Posterior vena cava (tissue), 2 donors: ENCODE results near the gene MVP. TPM values are rescaled to one million over a fixed set of nuclear protein-coding genes. Genes with fewer than 3 reads are reported as not detected.
"Not testable (repeated sequence)": the region's sequence is repeated elsewhere in the genome, so short reads cannot be mapped to it uniquely, and the experiment has no call there.

Source experiments
- DNase-seq: peaks from one replicate; pipeline ENCODE4 v3.0.0-alpha.2; 2020; ENCODE audit warnings: low spot score
- intact Hi-C, 2 donors: fragments of 100-400 bp; cut with DNase I; formaldehyde crosslinking; loops; one replicate each; pipeline versions ENCODE4 v1.14.1 to v1.14.2; 2022 to 2023
- total RNA-seq, 2 donors: library from RNA; stranded (reverse); fragmentation: NEBNext Ultra II Directional; extraction: Animal tissue kit (Norgen Biotek cat#: 25700); gene quantifications; one replicate each; pipeline ENCODE4 v1.2.1, GENCODE V29; 2021
- donor health status: DM: yes; HTN: yes; CAD: no.
- donor health status: DM: yes; HTN: yes; CAD: no.

The MVP gene
- total RNA-seq, 2 donors from 2014 or later, result 146 to 154 TPM

GRCh38 chr16:29858149-29858849 lies 38.0 kb downstream of the MVP start:
- intact Hi-C loops, result no loop called here
- DNase-seq, result no peak

- no peak for DNase-seq
- intact Hi-C loops, result no loop called here
Observed at GRCh38 chr16:29858974-29859373, 38.7 kb downstream of the MVP start.

GRCh38 chr16:29860218-29860617 lies 40.0 kb downstream of the MVP start:
- no peak for DNase-seq
- intact Hi-C loops, result loop anchor here in 1 of 2 donors (5.0 kb wide), 1 partner anchor 102 kb away; the partner anchor contains the start of gene TMEM219

- intact Hi-C loops, result loop anchor here in 1 of 2 donors (5.0 kb wide), 1 partner anchor 100 kb away; the partner anchor contains the start of gene TMEM219
Observed at GRCh38 chr16:29862383-29862883, 42.2 kb downstream of the MVP start.

GRCh38 chr16:29862884-29863668 lies 42.8 kb downstream of the MVP start, which contains the start of gene CDIPT:
Gene CDIPT (minus strand): TSS chr16:29863226. CDS start chr16:29862857, 369 bp downstream.
- intact Hi-C loops, result loop anchor here in 1 of 2 donors (5.0 kb wide), 1 partner anchor 99 kb away; the partner anchor contains the start of gene TMEM219
- DNase-seq, result peak; percentile 97

More at GRCh38 chr16:29862383-29862883, 42.2 kb downstream of the MVP start:
- DNase-seq, result no peak

GRCh38 chr16:29863669-29863984 lies 43.4 kb downstream of the MVP start:
- DNase-seq, result no peak
- intact Hi-C loops, result loop anchor here in 1 of 2 donors (5.0 kb wide), 1 partner anchor 99 kb away; the partner anchor contains the start of gene TMEM219

GRCh38 chr16:29864205-29864604 lies 43.9 kb downstream of the MVP start:
- intact Hi-C loops, result loop anchor here in 1 of 2 donors (5.0 kb wide), 1 partner anchor 98 kb away; the partner anchor contains the start of gene TMEM219
- peak; percentile 80 for DNase-seq

GRCh38 chr16:29868396-29869009 lies 48.2 kb downstream of the MVP start:
- intact Hi-C loops, result no loop called here
- DNase-seq, result no peak

- intact Hi-C loops, DNase-seq: not testable (repeated sequence)
Observed at GRCh38 chr16:29869067-29869466, 48.8 kb downstream of the MVP start.

GRCh38 chr16:29871822-29872546 lies 51.7 kb downstream of the MVP start:
- DNase-seq, result no peak
- intact Hi-C loops, result loop anchor here in 1 of 2 donors (10.0 kb wide), 1 partner anchor 73 kb away; no protein-coding TSS in a partner anchor

- DNase-seq, result no peak
- intact Hi-C loops, result loop anchor here in 1 of 2 donors (10.0 kb wide), 1 partner anchor 71 kb away; no protein-coding TSS in a partner anchor
Observed at GRCh38 chr16:29873319-29873718, 53.1 kb downstream of the MVP start.

GRCh38 chr16:29875206-29875605 lies 54.9 kb downstream of the MVP start:
- DNase-seq, result no peak

GRCh38 chr16:29876217-29876593 lies 55.9 kb downstream of the MVP start:
- intact Hi-C loops, result loop anchor here in 1 of 2 donors (10.0 kb wide), 1 partner anchor 69 kb away; no protein-coding TSS in a partner anchor
- DNase-seq, result no peak

More at GRCh38 chr16:29875206-29875605, 54.9 kb downstream of the MVP start:
- intact Hi-C loops, result loop anchor here in 1 of 2 donors (10.0 kb wide), 1 partner anchor 70 kb away; no protein-coding TSS in a partner anchor

GRCh38 chr16:29876594-29877249 lies 56.5 kb downstream of the MVP start:
- intact Hi-C loops, result loop anchor here in 1 of 2 donors (10.0 kb wide), 1 partner anchor 68 kb away; no protein-coding TSS in a partner anchor
- no peak for DNase-seq

GRCh38 chr16:29877266-29877961 lies 57.2 kb downstream of the MVP start:
- intact Hi-C loops, result loop anchor here in 1 of 2 donors (10.0 kb wide), 1 partner anchor 67 kb away; no protein-coding TSS in a partner anchor
- DNase-seq, result no peak

- DNase-seq, result no peak
- intact Hi-C loops, result loop anchor here in 1 of 2 donors (10.0 kb wide), 1 partner anchor 67 kb away; no protein-coding TSS in a partner anchor
Observed at GRCh38 chr16:29878172-29878571, 57.9 kb downstream of the MVP start.

- no peak for DNase-seq
- intact Hi-C loops, result no loop called here
Observed at GRCh38 chr16:29881050-29881449, 60.8 kb downstream of the MVP start.
